GM19035 (cell line): ENCODE measurements around the gene MAS1.
"Not testable (repeated sequence)": the region's sequence is repeated elsewhere in the genome, so short reads cannot be mapped to it uniquely, and the experiment has no call there.

Experiments
- ATAC-seq: cut with Tn5 transposase; IDR thresholded peaks from one replicate; pipeline ENCODE4 v1.9.1; 2021; ENCODE audit not compliant: unreplicated experiment

MAS1 gene

GRCh38 chr6:159915397-159915796 is 24.6 kb downstream of the MAS1 start:
- no peak for ATAC-seq

GRCh38 chr6:159916237-159916636 is 25.4 kb downstream of the MAS1 start:
- no peak for ATAC-seq

GRCh38 chr6:159916752-159917151 is 26.0 kb downstream of the MAS1 start:
- no peak for ATAC-seq

- no peak for ATAC-seq
Observed at GRCh38 chr6:159919011-159919511, 28.3 kb downstream of the MAS1 start.

GRCh38 chr6:159919800-159920199 is 29.0 kb downstream of the MAS1 start:
- no peak for ATAC-seq

- ATAC-seq, result not testable (repeated sequence)
Observed at GRCh38 chr6:159924150-159924549, 33.4 kb downstream of the MAS1 start.

- ATAC-seq, result no peak
Observed at GRCh38 chr6:159926542-159927203, 35.9 kb downstream of the MAS1 start.

- peak; percentile 42 for ATAC-seq
Observed at GRCh38 chr6:159929819-159930218, 39.0 kb downstream of the MAS1 start.

GRCh38 chr6:159931112-159931511 is 40.3 kb downstream of the MAS1 start:
- ATAC-seq, result peak; percentile 83

GRCh38 chr6:159931846-159932245 is 41.1 kb downstream of the MAS1 start:
- no peak for ATAC-seq

GRCh38 chr6:159933077-159933476 is 42.3 kb downstream of the MAS1 start:
- no peak for ATAC-seq

GRCh38 chr6:159934181-159934580 is 43.4 kb downstream of the MAS1 start:
- ATAC-seq, result no peak

- ATAC-seq, result no peak
Observed at GRCh38 chr6:159935065-159935464, 44.3 kb downstream of the MAS1 start.

GRCh38 chr6:159935633-159936032 is 44.8 kb downstream of the MAS1 start:
- ATAC-seq, result no peak

- no peak for ATAC-seq
Observed at GRCh38 chr6:159939591-159940016, 48.8 kb downstream of the MAS1 start.
